ENCODE measurements around the gene ATP2B2.

ATP2B2 gene

DNA sequence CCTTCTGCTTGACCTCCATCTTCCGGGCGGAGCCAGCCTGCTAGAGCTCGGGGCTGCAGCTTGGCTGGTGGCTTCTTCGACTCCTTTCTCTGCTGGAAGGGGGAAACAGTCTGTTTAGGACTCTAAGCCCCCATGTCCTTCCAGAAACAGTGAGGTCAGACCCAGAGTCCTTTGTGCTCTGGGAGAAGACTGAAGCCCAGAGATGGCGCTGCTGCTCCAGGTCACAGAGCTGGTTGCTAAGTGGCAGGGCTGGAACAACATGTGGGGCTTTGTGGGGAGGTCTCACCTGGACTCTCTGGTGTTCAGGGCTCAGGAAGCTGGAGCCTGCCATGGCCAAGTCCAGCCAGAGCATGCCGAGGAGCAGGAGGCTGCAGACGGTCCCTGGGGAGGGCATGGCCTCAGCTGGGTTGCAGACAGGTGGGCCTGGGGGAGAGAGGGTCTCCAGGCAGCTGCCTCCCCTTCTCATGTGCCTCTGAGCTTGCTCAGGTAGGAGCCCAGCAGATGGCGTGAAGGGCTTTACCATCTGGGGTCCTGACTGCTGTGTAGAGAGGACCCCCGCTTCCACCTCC is 215.5 kb downstream of the ATP2B2 start:
- peak in 1 of 2 experiments; percentile 32 for DNase-seq

DNA sequence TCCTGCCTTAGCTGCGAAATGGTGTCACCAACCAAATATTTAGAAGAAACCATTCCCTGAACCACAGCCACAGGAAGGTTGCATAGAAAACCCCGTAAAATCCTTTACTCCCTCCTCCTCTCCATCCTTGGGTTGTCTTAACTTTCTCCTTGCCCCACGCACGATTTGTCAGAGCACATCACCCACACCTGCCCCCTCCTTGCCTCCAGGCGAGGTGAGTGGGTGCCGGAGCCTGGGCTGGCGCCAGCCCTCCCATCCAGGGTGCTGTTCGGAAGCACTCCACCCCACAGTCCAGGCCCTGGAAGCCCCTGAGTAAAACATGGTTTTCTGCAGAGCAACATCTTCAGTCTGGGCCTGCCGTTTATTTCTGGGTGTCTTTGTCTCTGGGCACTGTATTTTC is 216.3 kb downstream of the ATP2B2 start:
- no peak for DNase-seq

DNA sequence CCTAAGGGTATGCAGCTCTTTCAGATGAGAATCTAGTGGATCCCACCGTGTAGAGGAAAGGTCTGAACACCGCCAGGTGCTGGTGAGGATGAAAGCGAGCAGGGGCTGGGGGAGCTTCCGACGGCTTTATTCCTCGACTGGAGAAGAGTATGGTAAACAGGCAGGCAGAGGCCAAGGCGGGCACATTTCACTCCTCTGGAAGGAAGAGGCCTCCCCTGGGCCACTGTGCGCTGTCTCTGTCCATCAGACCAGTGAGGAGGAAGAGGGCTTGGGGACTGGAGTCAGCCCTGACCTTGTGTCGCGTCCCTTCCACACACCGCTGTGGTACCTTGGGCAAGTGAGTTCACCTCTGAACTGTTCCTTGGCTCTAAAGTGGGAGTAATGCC is 216.8 kb downstream of the ATP2B2 start:
- DNase-seq = no peak

DNA sequence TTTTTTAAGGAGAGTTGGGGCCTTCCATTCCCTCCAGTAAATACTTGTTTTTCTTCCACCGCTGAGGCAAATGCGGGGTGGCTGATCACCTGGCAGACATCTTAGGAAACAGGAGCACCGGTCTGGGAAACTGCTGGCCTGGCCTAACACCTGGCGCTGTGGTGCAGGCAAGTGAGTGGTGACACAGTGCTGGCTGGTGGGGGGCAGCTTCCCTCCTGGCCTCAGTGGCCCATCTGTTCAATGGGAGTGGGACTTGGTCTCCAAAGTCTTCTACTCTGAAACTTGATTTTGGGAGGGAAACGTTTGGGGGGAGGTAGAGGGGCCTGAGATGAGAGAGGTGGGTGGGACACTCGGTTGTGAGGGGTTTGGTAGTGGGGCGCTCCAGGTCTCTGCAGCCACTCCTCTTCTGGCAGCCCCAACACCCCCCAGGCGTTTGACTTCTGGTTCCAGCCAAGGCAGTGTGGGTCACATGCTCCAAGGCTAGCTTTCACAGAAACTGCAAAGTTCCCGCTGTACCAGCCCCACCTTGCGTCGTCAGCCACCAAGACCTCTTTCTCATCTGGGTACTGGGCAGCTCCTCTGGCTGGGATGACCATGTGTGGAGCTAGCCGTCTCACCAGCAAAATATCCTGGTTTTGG is 217.3 kb downstream of the ATP2B2 start:
- DNase-seq = no peak

DNA sequence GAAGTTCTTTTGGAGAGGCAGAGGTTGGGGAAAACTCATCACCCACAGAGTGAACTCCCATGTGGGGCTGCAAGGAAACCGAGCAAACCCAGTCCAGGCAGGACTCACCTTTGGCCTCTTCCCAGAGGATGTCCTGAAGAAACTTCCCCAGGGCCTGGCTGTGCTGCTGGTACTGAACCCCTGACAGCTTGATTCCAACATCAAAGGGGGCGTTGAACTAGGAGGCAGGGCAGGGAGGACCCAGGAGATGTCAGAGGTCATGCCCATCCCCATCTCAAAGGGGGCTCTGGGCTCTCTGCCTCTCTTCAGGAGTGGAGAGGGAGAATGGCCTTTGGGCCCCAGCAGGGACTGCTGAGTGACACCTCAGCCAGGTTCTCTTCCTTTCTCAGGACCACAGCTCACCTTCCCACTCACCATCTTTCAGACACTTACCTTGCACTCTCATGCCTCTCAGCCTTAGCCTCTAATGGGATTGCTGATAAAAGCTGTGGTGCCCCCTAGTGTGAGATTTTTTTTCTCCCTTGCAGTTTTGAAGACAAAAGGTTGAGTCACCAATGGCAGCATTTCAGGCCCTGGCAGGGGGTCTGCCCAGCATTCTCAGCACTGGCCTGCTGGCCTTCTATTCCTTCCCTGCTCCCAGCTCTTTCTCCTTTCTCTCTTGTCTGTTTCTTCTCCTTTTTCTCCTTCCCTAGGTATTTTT is 218.6 kb downstream of the ATP2B2 start:
- peak; percentile 13 to 76 for DNase-seq

DNA sequence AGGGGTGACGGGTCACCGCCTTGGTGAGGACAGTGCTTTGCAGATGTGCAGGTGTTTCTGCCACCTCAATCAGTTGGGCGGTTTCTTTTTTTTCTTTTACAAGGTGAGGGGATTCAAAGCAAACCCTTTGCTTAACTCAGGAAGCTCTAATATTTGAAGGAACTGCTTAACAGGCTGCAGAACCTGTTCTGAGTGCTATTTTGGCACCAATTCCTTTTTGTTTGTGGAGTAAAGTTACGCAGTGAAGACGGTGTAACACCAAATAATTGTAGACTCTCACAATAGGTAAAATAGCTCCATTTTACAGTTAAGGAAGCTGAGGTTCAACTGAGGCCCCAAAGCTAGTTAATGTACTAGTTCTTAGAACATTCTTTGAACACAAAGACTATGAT is 219.3 kb downstream of the ATP2B2 start:
- no peak for DNase-seq

DNA sequence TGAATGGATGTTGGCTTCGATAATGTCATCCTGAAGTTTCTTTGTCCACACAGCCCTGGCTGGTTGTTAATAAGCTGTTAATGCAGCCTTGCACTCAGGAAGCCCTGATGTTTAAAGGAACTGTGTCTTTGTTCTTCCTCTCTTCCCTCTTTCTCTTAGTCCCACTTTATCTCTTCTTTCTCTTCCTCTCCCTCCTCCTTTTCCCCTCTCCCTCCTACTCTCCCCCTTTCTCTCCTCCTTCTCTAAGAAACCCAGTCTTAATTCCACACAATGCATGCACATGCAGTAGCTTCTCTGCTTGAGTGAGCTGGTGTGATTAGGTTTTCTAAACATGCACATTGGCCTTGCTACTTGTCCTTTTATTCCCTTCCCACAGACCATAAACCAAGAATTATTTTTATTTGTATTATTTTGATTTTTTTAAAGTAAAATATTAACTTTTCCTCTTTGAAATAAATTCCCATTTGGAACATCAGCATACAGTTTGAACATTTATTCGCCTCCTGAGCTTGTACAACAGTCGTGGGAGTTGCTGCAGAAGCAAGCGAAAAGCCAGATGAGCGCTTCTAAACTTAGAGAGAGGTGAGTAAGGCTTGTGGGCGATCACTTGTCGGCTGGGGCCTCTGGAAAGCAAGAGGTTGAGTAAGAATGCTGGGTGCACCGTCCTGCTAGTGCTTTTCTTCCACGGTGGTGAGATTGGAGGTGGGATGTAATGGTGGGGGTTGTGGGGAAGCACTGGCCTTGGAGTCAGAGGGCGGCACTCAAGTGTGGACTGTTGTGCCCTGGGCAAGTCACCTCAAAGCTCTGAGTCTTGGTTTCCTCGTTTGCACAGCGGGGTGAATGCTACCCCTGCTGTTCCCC is 219.9 kb downstream of the ATP2B2 start:
- no peak for DNase-seq

DNA sequence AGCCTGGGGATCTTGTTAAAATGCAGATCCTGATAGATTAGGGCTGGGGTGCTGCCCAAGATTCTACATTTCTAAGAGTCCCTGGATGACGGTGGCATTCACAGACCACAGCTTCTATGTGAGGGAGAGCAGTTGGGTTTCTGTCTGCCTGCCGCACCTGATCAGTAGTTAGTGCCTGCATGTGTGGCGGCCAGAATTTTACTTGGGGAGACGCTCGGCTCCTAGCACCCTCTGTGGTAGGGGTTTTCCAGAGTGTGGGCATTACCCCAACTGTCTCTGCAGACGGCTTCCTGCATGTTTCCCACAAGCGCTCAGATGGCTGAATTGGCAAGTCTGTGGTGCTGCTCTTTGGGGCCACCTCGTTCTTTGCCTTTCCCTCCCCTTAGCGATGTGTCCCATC is 220.9 kb downstream of the ATP2B2 start:
- DNase-seq = no peak

DNA sequence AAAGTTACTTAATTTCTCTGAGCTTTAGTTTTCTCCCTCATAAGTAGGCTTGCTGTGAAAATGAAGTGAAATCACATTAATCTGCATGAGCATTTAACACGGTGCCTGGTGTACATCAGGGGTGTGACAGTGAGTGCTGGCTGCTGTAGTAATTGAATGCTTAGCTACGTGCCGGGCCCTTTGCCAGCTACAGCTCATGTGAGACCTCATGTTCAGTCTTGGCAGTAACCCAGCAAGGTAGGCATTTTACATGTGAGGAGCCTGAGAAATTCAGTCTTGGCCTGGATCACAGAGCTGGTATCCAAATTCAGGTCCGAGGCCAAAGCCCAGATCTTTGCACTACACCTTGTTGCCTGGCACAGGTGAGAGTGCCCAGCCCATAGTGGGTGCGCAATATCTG is 221.7 kb downstream of the ATP2B2 start:
- DNase-seq = no peak

DNA sequence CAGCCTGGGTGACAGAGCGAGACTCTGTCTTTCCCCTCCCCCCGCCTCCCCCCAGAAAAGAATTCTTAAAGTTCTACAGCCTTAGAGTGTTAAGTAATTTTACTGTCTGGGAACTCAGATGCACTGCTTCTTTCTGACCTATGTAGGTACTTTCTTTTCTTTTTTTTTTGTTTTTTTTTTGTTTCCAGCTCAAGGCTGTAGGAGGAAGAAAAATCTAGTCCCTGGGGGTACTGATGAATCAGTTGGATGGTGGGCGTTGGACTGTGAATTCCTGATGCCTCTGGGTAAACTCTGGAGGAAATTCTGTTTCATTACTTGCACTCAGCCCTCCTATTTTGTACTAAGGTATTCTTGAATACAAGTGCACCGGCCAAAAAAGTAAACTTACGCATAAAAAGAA is 223.4 kb downstream of the ATP2B2 start:
- DNase-seq = no peak

DNA sequence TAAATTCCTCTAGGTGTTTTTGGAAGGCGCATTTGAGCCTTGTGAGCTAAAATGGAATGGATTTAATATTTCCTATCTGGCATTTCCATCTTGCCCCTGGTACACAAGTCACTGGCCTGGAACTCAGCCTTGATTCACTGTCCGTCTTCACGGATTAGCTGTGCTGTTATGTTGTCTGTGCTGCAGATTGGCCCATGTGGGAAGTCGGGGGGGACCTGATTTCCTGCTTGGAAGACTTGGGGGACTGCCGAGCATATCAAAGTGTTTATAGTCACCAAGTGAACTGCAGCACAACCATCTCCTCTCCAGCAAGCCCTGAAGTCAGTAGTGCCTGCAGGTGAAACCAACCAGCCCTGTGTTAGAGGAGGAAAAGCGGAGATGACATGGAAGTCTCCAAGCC is 224.8 kb downstream of the ATP2B2 start:
- no peak for DNase-seq

DNA sequence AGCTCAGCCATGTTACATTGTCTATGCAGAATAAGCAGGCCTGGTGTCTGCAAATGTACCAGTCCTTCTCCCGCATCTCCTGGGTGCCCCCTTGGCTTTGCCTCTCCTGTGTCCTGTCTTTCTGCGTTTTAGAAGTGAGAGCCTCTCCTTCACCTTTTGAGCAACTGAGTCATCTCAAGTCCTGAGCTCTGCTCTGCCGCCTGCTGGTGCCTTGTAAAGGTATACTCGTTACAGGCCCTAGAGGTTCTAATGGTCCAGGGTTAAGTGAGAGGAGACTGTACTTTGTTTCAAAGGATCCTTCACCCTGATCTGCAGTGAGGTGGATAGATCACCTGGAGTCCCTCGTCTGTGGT is 225.2 kb downstream of the ATP2B2 start:
- no peak for DNase-seq

DNA sequence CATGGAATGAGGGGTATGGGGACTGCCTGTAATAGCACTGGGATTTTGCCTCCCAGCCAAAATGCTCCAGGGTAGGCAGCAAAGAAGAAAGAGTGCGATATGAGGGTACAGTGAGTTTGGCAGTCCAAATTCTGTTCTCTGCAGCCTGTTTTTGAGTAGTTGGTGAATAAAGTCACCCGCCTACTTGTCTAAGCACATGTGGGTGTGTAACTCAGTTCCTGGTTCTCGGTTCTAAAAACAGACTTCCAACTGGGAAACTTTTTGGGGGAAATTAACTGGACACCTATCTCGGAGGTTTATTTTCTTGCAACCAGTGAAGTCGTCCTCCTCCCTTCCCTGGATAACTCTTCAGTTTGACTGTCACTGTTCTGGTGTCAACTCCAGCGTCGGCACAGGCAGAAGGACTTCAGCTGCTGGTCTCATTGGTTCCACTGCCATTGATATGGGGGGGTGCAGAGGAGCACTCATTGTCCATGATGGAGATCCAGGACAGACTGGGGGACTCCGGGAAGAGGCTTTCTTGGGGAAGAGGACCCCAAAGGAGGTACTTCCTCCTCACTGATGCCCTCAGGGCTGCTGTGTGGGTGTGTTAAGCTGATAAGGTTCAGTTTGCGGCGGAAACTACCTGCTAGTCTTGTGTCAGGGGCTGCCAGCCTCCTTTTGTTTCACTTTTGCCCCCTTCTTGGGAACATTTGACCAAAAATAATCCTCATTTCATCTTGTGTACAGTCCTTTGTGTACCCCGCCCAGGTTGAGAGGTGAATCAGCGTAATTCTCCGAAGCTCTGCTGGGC is 225.8 kb downstream of the ATP2B2 start:
- DNase-seq = no peak

DNA sequence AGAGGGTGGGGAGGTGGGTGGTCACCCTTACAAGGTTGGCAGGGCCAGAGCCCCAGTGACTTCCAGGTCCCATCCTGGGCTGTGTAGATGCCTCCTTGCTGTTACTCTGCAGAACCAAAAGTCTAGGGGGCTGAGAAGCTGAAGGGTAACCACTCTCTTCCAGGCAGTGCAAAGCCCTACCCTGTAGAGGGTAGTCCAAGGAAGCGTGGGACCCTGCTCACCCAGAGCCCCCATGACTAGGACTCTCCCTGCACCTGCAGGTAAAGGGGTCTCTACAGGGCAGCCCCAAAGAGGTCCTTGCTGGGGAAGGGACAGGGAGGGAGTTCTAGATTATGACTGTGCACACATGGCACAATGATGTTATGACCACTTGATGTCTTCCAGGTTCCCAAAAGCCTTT is 226.9 kb downstream of the ATP2B2 start:
- no peak for DNase-seq

DNA sequence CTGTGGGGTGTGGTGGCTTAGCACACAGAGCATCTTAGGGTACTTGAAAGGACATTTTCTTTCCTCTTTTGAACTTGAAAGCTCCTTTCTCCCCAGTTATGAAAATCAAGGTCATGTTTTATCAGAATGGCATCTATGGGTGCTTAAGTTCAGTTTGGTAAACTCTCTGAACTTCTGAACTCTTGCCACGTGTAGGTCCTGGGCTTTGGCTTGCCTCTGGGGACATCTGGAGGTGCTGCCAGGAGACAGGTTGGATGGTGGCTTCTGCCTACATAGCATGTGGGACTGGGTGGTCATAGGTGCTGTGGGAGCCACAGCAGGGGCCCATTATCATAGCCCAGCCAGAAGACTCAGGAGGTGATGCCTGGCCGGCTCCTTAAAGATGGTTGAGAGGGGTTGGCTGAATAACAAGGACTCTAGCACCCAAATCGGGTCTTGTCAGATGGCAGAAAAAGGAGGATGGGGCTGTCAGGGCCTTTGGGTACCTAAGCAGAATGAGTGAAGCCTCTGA is 228.2 kb downstream of the ATP2B2 start:
- DNase-seq = no peak

DNA sequence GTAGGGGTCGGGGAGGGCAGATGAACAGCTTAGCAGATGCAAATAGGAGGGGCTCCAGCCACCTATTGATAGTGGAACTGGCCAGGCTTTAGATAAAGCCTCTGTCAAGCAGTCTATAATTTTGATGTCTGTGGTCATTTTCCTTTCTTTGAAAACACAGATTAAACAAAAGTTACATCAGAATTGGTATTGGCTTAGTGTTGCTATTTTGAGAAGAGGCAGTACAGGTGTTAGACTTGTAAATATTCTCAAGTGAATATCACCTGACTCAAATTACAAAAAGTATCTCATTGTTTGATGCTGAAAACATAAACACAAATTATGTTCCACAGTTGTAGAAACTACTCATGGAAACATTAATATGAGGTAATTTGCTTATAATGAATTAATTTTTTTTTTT is 230.8 kb downstream of the ATP2B2 start:
- no peak for DNase-seq

All from NCI-H526 (cell line).